ENCODE measurements around the gene SLC7A10.
A peak's percentile ranks its signal among the peaks of the same experiment; 100 is the strongest.

Gene SLC7A10

DNA sequence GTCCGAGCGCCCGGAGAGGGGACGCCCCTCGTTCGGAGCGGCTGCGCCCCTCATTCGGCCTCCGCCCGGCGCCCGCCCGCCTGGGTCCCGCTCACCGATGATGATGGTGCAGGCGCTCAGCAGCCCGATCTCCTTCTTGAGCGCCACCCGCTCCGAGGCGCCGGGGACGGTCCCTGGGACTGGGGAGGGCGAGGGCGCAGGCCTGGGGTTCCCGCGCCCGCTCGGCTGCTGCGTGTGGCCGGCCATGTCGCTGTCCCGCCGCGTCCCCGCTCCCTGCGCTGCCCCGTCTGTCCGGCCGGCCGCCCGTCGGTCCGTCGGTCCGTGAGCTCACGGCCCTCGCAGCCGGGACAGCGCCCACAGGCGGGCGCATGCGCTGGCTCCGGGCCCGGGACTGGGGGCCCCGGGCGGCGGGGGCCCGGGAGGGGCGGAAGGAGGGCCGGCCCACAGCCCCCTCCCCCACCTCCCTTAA, at the start of gene SLC7A10:
Gene SLC7A10, minus strand, starts transcription at position 393 of the 469 bp plus-strand sequence. Its CDS starts 147 bp downstream, at position 246.
- DNase-seq (ENCODE audit: low read depth in 2 of 2): no peak

DNA sequence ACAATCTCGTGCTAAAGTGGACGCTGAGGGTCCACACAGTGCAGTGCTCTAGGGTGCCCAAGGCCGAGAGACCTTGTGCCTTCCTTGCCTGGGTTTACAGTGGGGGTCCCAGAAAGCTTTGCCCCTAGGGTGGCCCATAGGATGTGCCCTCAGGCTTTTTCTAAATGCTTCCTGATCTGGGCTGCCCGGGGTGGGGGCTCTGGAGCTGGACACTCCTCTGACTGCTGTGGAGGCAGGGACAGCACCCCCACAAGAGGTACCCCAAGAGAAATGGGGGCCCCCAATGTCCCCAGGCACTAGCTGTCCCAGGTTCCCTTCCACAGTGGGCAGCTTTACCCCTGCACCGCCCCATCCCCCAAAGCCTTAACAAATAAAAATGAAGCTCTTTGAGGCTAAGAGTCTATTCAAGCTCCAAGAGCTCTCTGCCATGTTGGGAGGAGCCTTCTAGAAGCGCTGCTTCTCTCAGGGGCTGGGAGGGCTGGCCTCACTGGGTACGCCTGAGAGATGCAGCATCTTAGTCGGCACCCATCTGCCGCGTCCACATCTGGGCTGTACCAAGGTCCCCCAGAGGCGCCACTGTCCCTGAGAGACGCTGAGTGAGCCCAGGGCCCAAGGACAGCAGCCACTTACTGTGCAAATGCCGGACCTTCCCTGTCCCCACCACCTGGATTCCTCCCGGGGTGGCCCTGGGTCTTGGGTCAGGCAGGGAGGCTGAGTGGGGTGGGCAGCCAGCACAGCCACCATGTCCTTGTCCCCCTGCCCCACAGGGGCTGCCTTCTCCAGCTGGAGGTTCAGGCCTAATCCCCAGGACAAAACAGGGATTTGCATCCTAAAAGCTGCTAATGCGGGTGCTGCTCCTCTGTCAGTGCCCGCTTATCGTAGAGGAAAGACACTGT, 49.3 kb upstream of the SLC7A10 start:
- DNase-seq (ENCODE audit: low read depth in 2 of 2): no peak

DNA sequence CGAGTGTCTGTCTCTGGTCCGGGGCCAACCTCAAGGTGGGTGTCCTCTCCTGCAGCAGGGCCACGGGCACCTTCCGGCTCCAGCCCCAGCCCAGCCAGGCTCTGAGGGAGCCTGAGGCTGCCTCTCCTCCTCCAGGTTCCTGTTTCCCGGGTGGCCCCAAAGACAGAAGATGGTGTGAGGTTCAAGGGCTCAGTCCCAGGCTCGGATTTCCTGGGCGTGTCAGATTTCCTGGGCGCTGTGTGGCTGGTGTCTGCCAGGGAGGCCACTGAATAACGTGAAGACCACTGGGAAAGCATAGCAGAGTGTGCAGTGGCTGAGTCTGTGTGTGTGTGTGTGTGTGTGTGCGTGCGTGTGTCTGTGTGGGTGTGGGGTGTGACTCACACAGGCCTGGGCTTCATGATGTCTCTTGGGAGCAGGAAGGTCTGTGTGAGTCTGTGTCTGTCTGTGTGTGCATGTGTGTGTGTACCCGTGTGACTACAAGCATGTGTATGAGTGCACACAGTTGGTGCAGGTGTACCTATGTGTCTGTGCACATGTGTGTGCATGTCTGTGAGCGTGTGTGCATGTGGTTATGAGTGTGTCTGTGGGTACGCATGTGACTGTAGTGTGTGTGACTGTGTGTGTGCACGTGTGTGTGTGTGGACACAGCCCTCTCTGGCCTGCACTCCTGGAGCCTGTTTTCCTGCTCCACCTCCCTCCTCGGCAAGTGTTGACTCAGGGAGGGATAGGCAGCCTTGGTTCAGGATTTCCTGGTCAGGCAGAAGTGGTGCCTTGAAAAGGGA, 48.4 kb upstream of the SLC7A10 start:
- peak; percentile 7 to 10 for DNase-seq (ENCODE audit: low read depth in 2 of 2)

DNA sequence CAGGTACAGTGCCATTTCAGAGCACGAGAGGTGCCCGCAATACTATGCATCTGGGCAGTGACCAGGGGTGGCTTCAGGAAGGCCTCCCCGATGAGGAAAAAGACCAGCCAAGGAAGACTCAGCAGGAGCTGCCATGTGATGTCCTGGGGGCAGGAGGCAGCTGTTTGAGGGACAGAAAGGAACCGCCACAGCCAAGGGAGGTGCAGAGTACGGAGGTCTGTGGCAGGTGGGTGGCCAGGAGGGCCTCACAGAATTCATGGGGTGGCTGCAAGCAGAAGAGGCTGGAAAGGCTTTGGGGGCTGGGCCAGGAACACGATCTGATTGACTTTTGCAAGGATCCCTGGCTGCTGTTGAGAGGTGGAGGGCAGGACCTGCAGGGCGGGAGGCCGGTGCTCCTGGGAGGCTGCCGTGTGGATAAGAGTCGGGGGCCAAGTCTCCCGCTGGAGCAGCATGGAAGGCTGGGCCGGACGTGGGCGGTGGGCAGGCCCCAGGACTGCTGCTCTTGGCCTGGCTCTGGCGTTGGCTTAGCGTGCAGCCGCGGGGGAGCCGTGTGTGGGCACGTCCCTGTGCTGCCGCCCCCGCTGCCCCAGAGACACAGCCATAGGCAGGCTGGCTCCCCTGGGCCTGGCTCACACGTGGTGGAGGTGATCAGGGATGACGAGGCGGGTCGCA, 47.6 kb upstream of the SLC7A10 start:
- no peak for DNase-seq (ENCODE audit: low read depth in 2 of 2)

DNA sequence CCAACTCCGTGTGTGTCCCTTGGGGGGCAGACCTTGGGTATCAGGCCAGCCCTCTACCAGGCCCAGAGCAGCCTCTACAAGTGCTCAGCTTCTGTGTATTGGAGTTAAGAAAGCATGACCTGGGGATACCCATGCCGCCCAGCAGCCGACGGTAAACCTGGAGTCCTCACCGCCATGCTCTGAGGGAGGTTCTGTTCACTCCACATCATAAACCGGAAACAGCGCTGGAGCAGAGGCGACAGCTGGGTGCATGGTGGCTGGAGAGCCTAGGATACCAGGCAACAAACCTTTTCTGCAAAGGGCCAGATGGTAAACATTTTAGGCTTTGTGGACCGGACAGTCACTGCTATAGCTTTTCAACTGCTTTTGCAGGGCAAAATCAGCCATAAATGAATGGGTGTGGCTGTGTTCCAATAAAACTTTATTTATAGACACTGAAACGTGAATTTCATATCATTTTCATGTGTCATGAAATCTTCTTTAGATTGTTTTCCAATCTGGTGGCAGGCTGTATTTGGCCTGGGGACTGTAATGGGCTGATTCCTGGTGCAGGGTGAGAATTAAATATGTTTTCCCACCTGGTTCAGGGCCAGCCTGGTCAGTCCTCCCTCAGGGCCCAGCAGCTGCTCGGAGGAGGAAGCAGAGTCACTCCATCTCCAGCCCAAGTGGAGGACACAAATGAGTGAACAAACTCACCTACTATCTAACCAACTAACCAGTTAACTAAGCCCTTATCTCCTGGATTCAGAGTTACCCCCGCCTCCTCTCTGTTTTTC, 45.8 kb upstream of the SLC7A10 start:
- no peak for DNase-seq (ENCODE audit: low read depth in 2 of 2)

DNA sequence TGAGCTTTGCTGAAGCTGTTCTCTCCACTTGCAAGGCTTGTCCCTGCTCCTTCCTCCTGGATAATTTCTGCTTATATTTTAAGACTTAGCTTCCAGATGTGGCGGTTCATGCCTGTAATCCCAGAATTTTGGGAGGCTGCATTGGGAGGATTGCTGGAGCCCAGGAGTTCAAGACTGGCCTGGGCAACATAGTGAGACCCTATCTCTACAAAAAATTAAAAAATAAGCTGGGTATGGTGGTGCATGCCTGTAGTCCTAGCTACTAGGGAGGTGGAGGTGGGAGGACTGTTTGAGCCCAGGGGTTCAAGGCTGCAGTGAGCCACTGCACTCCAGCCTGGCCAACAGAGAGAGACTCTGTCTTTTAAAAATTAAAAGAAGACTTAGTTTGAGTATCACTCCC, 45.1 kb upstream of the SLC7A10 start:
- no peak for DNase-seq (ENCODE audit: low read depth in 2 of 2)

DNA sequence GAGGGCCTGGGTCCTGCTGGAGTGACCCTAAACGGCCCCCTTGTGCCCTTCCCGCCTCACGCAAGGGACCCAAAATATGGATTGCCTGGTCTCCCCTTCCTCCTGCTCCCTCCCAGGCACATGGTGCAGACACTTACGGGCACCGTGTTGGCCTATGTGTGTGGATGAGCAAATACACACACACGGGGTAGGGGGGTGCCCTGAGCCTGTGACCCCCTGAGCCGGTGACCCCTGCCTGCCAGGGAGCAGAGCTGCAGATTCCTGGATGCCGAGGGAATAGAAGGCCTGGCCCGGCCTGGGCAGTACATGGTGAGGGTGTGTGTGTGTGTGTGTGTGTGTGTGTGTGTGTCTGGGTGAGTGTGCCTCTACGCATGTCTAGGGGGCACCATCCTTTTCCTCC, 43.4 kb upstream of the SLC7A10 start:
- DNase-seq (ENCODE audit: low read depth in 2 of 2): no peak

DNA sequence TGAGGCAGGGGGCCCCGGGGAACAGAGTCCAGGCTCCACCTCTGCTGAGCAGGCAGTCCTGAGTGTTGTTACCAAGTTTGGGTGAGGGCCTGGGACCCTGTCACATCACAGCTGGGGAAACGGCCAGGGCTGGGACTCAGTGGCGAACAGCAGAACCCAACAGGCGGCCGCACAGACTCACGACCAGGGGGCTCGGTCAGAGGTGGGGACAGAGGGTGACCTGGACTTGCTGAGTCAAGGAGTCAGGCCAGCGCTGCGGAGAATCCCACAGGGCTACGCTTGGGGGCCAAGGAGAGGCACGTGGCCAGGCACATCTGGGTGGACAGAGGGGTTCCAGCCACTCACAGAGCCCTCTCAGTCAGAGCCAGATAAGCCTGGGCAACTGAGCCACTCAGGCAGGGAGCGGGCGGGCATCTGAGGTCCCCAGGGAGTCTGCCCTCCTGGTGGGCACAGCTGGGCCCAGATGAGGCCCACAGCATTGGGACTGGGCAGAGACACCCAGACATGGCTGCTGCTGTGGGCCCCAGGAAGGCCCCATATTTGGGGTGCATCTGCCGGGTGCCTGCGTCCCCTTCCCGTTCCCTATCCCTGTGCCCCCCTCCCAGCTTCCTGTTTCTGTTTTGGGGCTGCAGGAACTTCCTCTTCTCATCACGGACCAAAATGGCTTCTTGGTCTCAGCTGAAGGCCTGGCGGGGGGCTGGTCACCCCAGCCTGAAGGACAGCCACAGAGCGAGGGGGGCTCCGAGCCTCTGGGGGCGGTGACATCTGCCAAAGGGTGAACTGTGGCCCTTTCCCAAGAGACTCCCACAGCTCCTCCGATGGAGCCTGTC, 42.7 kb upstream of the SLC7A10 start:
- DNase-seq (ENCODE audit: low read depth in 2 of 2): no peak

DNA sequence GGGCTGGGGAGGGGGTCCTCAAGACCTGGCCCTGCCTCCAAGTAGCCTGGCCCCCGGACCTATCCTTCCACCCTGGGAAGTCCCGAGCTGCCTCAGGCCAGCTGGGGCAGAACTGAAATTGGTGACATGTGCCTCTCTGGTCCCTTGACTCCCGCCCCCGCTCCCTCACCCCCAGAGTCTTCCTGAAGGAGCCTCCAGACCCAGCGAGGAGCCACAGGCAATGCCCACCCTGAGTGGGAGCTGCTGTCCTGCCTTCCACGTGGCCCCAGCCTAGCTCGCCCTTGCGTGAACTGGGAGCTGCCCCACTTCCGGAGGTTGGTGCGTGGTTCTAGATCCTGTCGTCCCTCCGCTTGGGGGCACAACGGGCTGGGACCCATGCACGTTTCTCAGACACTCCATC, 42.1 kb upstream of the SLC7A10 start:
- no peak for DNase-seq (ENCODE audit: low read depth in 2 of 2)

DNA sequence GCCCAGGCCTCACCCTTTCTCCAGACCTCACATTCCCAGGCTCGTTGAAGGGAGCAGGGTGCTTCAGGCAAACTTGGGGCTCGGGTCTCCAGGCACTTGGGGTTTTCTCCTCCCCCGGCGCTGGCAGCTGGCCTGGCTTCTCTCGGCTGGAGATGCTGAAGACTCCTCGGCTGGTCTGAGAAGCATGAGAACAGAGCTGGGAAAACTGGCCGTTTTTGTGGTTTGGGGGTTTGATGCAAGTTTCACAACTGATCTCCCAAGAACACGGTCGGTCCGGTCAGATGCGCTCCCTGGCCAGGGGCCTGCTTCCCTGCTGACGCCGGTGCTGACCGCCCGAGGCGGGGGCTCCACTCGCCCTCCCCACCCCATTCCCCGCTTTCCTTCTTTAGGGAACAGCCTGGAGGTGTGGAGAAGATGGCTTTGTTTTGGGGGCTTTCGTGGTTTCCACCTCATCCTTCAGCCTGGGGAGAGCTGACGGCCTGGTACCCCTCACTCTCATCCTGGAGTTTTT, 41.4 kb upstream of the SLC7A10 start:
- no peak for DNase-seq (ENCODE audit: low read depth in 2 of 2)

DNA sequence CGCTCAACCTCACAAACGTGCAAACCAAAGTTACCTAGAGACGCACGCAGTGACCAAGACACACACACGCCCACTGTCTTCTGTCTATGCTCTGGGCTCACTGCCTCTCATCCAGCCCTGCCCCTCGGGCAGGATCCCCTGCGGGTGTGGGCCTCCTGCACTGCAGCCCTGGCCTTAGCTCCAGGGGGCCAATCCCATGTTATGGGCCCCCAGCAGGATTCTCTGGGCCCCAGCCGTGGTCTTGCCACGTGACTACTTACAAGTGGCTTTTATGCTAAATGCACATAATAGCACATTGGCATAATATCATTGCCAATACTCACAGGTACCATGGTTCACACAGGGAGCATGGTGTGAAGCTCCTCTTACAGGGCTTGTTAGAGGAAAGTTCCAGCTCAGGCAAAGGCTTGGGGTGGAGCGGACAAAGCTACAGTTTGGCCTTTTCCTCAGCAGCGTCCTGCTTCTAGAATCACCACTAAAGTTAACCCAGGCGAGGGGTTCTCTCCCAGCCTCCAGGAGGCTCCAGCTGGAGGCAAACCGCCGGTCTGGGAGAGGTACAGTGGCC, 39.3 kb upstream of the SLC7A10 start:
- no peak for DNase-seq (ENCODE audit: low read depth in 2 of 2)

DNA sequence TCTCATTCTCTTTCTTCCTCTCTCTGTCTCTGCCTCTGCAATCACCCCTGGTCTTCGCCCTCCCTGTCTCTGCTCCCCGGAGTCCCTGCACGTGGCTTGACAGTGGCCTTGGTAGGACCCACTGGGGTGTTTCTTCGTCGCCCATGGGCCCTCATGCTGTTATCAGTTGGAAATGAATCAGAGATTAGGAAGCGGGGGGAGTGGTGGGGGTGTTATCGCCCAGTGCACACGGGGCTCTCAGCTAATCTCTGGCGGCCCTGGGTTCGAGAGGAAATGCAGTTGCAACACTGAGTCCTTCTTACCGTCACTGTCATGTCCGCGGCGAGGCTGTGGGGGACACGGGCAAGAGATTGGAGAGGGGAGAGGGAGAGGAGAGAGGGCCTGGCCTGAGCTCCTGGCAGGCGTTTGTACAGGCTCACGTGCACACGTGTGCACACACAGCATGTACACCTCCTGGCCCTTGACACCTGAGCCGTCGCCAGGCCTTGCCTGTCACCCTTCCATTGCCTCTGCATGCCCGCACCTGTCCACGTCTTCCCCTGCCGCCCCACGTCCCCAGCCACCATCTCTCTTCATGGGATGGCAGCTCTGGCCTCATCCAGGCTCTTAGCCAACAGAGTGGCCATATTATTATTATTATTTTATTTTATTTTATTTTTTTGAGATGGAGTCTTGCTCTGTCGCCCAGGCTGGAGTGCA, 37.8 kb upstream of the SLC7A10 start:
- no peak for DNase-seq (ENCODE audit: low read depth in 2 of 2)

DNA sequence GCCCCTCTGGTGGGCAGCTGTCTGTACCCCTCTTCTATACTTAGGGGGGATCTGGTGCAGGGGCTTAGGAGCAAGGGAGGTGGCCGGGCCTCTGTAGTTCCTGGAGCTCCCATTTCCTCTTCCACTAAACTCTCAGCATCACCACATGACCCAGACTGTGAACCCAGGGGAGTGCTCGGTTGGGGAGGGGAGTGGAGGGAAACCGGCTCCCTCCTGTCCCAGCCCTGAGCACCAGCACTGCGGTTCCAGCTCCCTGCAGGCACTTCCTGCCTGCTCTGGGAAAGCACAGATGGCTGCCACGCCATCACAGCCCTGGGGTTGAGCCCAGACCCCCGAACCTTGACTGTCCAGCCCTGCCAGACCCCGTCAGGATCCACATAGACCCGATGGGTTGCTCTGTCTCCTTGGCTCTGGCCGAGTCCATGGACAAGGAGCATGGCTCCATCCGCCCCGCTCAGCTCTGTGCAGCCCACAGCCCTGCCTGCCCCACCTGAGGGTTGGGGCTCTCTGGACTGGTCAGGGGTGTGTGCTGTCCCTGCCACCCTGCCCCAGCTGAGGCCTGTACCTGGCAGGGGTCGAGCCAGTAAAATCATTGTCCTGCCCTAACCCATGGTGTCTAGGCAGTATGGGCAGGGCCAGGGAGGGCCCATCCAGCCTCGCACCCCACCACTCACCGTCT, 36.0 kb upstream of the SLC7A10 start:
- no peak for DNase-seq (ENCODE audit: low read depth in 2 of 2)

DNA sequence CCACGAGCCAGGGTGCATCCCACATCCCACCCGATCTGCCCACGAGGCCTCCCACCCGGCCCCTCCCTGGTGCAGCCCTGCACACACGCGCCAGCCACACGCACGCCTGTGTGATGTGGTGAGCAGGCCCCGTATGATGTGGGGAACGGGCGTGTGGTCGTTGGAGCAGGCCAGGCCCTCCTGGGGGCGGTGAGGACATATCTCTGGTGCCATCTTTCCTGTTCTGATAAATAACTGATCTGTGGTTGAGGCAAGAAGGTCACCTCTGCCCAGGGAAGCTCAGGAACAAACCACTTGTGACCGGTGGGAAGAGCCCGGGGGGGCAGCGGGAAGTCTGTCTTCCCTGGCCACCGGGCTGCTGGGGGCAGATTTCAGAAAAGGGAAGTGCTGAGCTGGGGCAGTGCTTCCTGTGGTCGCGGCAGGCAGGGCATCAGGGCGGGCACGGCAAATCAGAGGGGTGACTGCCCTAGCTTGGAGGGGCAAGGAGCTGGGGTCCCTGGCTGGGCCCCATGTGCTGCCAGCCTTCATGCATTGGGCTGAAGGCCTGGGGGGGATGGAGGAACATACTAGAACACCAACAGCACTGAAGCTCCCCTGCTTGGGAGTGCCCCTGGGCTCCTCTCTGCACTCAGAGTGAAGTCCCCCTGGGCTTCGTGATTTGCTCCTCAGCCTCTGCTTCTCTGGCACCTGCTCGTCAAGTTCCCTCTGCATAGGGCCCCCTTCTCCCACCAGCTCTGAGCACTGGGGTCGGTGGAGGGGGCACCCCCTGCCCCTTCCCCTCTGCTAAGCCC, 35.2 kb upstream of the SLC7A10 start:
- DNase-seq (ENCODE audit: low read depth in 2 of 2): no peak

DNA sequence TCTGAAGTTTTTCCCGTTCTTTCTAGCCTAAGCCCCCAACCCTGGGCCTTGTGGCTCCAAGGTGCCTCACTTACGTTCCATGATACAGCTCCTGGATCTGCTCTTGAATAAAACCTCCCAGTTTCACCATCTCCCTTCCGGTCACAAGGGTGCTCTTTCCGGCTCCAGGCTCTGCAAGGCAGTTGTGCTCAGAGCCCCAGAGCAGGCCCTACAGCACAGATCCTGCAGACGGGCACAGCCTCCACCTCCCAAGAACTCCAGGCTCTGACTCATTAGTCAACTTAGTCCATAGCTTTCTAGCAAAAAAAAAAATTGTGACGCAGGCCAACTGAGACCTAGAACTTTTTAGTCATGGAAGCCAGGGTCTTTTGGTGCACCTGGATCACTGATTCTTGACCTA, 33.9 kb upstream of the SLC7A10 start:
- DNase-seq (ENCODE audit: low read depth in 2 of 2): no peak

DNA sequence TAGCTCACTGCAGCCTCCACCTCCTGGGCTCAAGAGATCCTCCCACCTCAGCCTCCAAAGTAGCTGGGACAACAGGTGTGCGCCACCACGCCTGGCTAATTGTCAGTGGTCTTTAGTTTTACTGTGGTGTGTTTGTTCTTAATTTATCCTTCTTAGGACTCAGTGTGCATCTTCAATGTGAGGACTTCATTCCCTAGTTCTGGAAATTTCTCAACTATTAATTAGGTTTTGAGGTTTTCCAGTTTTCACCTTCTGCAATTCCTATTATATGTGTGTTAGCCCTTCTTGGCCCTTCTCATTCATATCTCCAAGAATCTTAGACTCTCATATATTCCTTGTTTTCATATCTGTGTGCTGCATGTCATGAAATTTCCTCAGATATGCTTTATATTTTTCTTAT, 32.2 kb upstream of the SLC7A10 start:
- no peak for DNase-seq (ENCODE audit: low read depth in 2 of 2)

DNA sequence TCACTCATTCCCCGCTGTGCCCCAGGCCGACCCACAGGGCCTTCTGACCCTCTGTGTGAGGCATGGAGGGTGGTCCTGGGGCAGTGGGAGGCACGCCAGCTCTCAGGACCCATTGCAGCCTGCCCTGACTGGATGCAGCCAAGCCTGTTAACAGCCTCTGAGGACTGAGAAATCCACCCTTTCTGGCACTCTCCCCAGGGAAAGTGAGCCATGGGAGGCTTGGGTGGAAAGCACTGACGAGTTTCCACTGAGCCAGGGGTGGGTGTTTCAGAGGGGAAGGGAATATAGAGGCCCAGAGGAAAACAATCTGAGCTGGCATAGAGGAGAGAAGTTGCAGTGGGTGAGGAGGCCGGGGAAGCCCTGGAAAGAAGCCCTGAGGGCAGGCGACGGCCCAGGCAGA, 30.6 kb upstream of the SLC7A10 start:
- DNase-seq (ENCODE audit: low read depth in 2 of 2): no peak

DNA sequence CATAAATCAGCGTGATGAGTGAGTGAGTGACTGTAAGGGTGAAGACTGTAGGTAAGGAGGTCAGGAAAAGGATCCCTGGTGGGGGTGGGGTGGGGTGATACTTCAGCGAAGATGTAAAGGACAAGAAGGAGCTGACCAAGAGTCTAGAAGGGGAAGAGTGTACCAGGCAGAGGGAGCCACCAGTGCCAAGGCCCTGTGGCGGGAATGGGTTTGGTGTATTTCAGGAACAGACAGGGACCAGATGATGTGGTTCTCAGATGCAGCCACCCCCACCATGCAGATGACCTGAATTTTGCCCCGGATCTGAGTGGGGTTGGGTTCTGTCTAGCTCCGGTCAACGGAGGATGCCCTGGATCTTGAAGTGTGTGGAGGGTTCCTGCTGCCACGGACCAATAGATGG, 30.1 kb upstream of the SLC7A10 start:
- no peak for DNase-seq (ENCODE audit: low read depth in 2 of 2)
